ENCODE results near the gene CATSPERB. TPM values are rescaled to one million over a fixed set of nuclear protein-coding genes. Genes with fewer than 3 reads are reported as not detected.
"Not testable (repeated sequence)": the region's sequence is repeated elsewhere in the genome, so short reads cannot be mapped to it uniquely, and the experiment has no call there.

Gene CATSPERB
- total RNA-seq, 4 donors from 2014 or later = 1.2 to 5.1 (median 3.8) TPM; not detected in 1

GRCh38 chr14:91609161-91609560 is 122.7 kb downstream of the CATSPERB start:
- intact Hi-C loops (cut with DNase I; ENCODE audit: low total_unique reads) (no loop called here), in situ Hi-C loops (cut with MboI; ENCODE audit: low pct_ligation_motif_present in 1 of 4, low pct_unique_long_range_greater_than_20kb in 1 of 4, low sequenced_read_pairs in 3 of 4) (no loop called here)
- TF ChIP-seq EP300 (IDR thresholded peaks at IDR 0.05; ENCODE audit: low read depth) (no peak), POLR2AphosphoS5 (IDR thresholded peaks at IDR 0.05) (no peak), POLR2A (IDR thresholded peaks at IDR 0.05) (no peak), CTCF (IDR thresholded peaks at IDR 0.05) (no peak)
- Histone ChIP-seq H3K27ac (no peak overlapping the region), H3K36me3 (no peaks in the 10 kb centered on the region), H3K4me1 (no peaks in the 10 kb centered on the region), H3K27me3 (no peaks in the 10 kb centered on the region), H3K9me3 (no peaks in the 10 kb centered on the region), H3K4me3 (no peak overlapping the region)
- 50 to 60% methylated on average over 1 to 3 of the region's 3 CpGs for WGBS, 2 donors (ENCODE audit: low coverage in 1 of 2)
- DNase-seq = no peak

- intact Hi-C loops (cut with DNase I; ENCODE audit: low total_unique reads) = no loop called here
- in situ Hi-C loops (cut with MboI; ENCODE audit: low pct_ligation_motif_present in 1 of 4, low pct_unique_long_range_greater_than_20kb in 1 of 4, low sequenced_read_pairs in 3 of 4) = no loop called here
- DNase-seq = no peak
Measured at GRCh38 chr14:91607322-91608047, 124.4 kb downstream of the CATSPERB start.

GRCh38 chr14:91606851-91607250 is 125.0 kb downstream of the CATSPERB start:
- in situ Hi-C loops (cut with MboI; ENCODE audit: low pct_ligation_motif_present in 1 of 4, low pct_unique_long_range_greater_than_20kb in 1 of 4, low sequenced_read_pairs in 3 of 4) = no loop called here
- H3K27me3 ChIP-seq = no peaks in the 10 kb centered on the region

More at GRCh38 chr14:91607322-91608047, 124.4 kb downstream of the CATSPERB start:
- Histone ChIP-seq H3K36me3 (no peaks in the 10 kb centered on the region), H3K27me3 (no peaks in the 10 kb centered on the region), H3K9me3 (no peaks in the 10 kb centered on the region), H3K4me1 (no peaks in the 10 kb centered on the region), H3K4me3 (no peak overlapping the region), H3K27ac (no peak overlapping the region)
- 76% methylated on average over 9 of the region's 9 CpGs; no CpG with 5 or more reads in 1 of the 2 donors for WGBS, 2 donors (ENCODE audit: low coverage in 1 of 2)
- TF ChIP-seq POLR2A (IDR thresholded peaks at IDR 0.05) (no peak), POLR2AphosphoS5 (IDR thresholded peaks at IDR 0.05) (no peak), CTCF (IDR thresholded peaks at IDR 0.05) (no peak), EP300 (IDR thresholded peaks at IDR 0.05; ENCODE audit: low read depth) (no peak)

GRCh38 chr14:91604611-91605010 is 127.3 kb downstream of the CATSPERB start:
- H3K27ac ChIP-seq; in situ Hi-C loops (cut with MboI; ENCODE audit: low pct_ligation_motif_present in 1 of 4, low pct_unique_long_range_greater_than_20kb in 1 of 4, low sequenced_read_pairs in 3 of 4); DNase-seq; H3K4me1 ChIP-seq; intact Hi-C loops (cut with DNase I; ENCODE audit: low total_unique reads); H3K36me3 ChIP-seq; H3K9me3 ChIP-seq; H3K27me3 ChIP-seq; H3K4me3 ChIP-seq: not testable (repeated sequence)
- 60 to 72% methylated on average over 1 of the region's 1 CpG for WGBS, 2 donors (ENCODE audit: low coverage in 1 of 2)

More at GRCh38 chr14:91606851-91607250, 125.0 kb downstream of the CATSPERB start:
- no peak for DNase-seq
- no peaks in the 10 kb centered on the region for H3K4me1 ChIP-seq
- intact Hi-C loops (cut with DNase I; ENCODE audit: low total_unique reads) = no loop called here
- H3K9me3 ChIP-seq = no peaks in the 10 kb centered on the region
- WGBS, 2 donors (ENCODE audit: low coverage in 1 of 2) = 52 to 65% methylated on average over 2 to 3 of the region's 3 CpGs
- H3K27ac ChIP-seq = no peak overlapping the region
- TF ChIP-seq CTCF (IDR thresholded peaks at IDR 0.05) = no peak
- no peak for TF ChIP-seq POLR2A (IDR thresholded peaks at IDR 0.05)
- TF ChIP-seq POLR2AphosphoS5 (IDR thresholded peaks at IDR 0.05) = no peak
- no peak for TF ChIP-seq EP300 (IDR thresholded peaks at IDR 0.05; ENCODE audit: low read depth)
- H3K4me3 ChIP-seq = no peak overlapping the region
- H3K36me3 ChIP-seq = no peaks in the 10 kb centered on the region

All from transverse colon (tissue), 4 donors.